GM12878 (cell line): ENCODE results near the gene ALAS1. TPM values are rescaled to one million over a fixed set of nuclear protein-coding genes. Genes with fewer than 3 reads are reported as not detected.

Source experiments
- BMI1 ChIP-seq: fragments of 450-650 bp; IDR thresholded peaks from 2 replicates; pipeline ENCODE4 v1.6.1; 2016; ENCODE audit warnings: mild to moderate bottlenecking, moderate library complexity, borderline replicate concordance
- EP300 ChIP-seq, 2 experiments: fragments of 150-350 bp in 1 of 2; IDR thresholded peaks; 2 replicates each; pipeline ENCODE4 v1.6.1; 2011 to 2012; ENCODE audit warnings: low read depth in 2 of 2, low read length in 2 of 2, borderline replicate concordance in 1 of 2, improper control_type of control experiment in 1 of 2, inconsistent platforms in 1 of 2; ENCODE audit not compliant: control insufficient read depth in 1 of 2
- KDM1A ChIP-seq: fragments of 200-600 bp; sonication (generic); IDR thresholded peaks from 2 replicates; pipeline ENCODE4 v1.6.1; 2016; ENCODE audit warnings: borderline replicate concordance
- RAD51 ChIP-seq: fragments of 450-650 bp; IDR thresholded peaks from 2 replicates; pipeline ENCODE4 v1.6.1; 2016; ENCODE audit warnings: moderate library complexity, mild to moderate bottlenecking, inconsistent platforms
- RCOR1 ChIP-seq: conservative IDR thresholded peaks from 2 replicates; pipeline ENCODE4 v1.6.1; 2012; ENCODE audit warnings: low read depth, low read length, improper control_type of control experiment
- SMARCA5 ChIP-seq: fragments of 450-650 bp; IDR thresholded peaks from 2 replicates; pipeline ENCODE4 v1.6.1; 2017; ENCODE audit warnings: mild to moderate bottlenecking
- SPI1 ChIP-seq: IDR thresholded peaks from 2 replicates; pipeline ENCODE4 v1.6.1; 2011; ENCODE audit warnings: low read depth, mild to moderate bottlenecking, low read length, moderate library complexity, borderline replicate concordance; ENCODE audit not compliant: insufficient read depth
- SREBF1 ChIP-seq: IDR thresholded peaks from 2 replicates; pipeline ENCODE4 v1.6.1; 2012; ENCODE audit warnings: mild to moderate bottlenecking, low read length
- TCF12 ChIP-seq: IDR thresholded peaks from 2 replicates; pipeline ENCODE4 v1.6.1; 2011; ENCODE audit warnings: low read depth, mild to moderate bottlenecking, low read length
- TCF3 ChIP-seq: IDR thresholded peaks from 2 replicates; pipeline ENCODE4 v1.6.1; 2012; ENCODE audit warnings: low read depth, mild to moderate bottlenecking, low read length, borderline replicate concordance; ENCODE audit not compliant: insufficient read depth
- polyA plus RNA-seq, 11 experiments: library from polyadenylated mRNA; depleted of rRNA in 4 of 11; unstranded in 6 of 11; stranded (reverse) in 5 of 11; fragments of >200 nt; fragmentation: Nextera tagmentation in 4 of 11; fragmentation: Illumina TruSeq in 1 of 11; extraction: Ambion mirVana in 4 of 11; extraction: Trizol in 1 of 11; gene quantifications; 1 replicate in 1 of 11; 2 replicates in 10 of 11; pipeline versions ENCODE4 v1.2.1 to v1.2.3, GENCODE V29; 2011 to 2016; ENCODE audit warnings: inconsistent platforms in 2 of 11, missing spikeins in 2 of 11, low read depth in 1 of 11
- total RNA-seq, 4 experiments: library from RNA; depleted of rRNA in 3 of 4; stranded (reverse); fragments of >200 nt in 3 of 4; fragmentation: Illumina TruSeq in 1 of 4; extraction: Trizol in 1 of 4; gene quantifications; 2 replicates each; pipeline versions ENCODE4 v1.2.1 to v1.2.3, GENCODE V29; 2013 to 2021
- TF ChIP-seq, protein P1 (sequence below): fragments of 450-650 bp; formaldehyde crosslinking; IDR thresholded peaks from 2 replicates; pipeline ENCODE4 v1.4.0; 2022; ENCODE audit warnings: mild to moderate bottlenecking, moderate library complexity
- TF ChIP-seq, protein P2 (sequence below): IDR thresholded peaks from 2 replicates; pipeline ENCODE4 v1.6.1; 2011; ENCODE audit warnings: low read depth, low read length, improper control_type of control experiment, borderline replicate concordance
- TF ChIP-seq, protein P3 (sequence below): fragments of 450-650 bp; IDR thresholded peaks from 2 replicates; pipeline ENCODE4 v1.6.1; 2017; ENCODE audit warnings: low read depth, mild to moderate bottlenecking, moderate library complexity
- TF ChIP-seq, protein P4 (sequence below): fragments of 450-650 bp; IDR thresholded peaks from 2 replicates; pipeline ENCODE4 v1.6.1; 2017; ENCODE audit warnings: antibody characterized with exemption, mild to moderate bottlenecking, moderate library complexity
- TF ChIP-seq, protein P5 (sequence below): IDR thresholded peaks from 2 replicates; pipeline ENCODE4 v1.6.1; 2012; ENCODE audit warnings: low read depth, low read length, improper control_type of control experiment

Gene ALAS1
- total and polyA plus RNA-seq, 10 of the 15 experiments (the other 5 are each of a cell fraction or from before 2014, with no cell fraction given): 69.9 to 115 (median 94.1) TPM

DNA sequence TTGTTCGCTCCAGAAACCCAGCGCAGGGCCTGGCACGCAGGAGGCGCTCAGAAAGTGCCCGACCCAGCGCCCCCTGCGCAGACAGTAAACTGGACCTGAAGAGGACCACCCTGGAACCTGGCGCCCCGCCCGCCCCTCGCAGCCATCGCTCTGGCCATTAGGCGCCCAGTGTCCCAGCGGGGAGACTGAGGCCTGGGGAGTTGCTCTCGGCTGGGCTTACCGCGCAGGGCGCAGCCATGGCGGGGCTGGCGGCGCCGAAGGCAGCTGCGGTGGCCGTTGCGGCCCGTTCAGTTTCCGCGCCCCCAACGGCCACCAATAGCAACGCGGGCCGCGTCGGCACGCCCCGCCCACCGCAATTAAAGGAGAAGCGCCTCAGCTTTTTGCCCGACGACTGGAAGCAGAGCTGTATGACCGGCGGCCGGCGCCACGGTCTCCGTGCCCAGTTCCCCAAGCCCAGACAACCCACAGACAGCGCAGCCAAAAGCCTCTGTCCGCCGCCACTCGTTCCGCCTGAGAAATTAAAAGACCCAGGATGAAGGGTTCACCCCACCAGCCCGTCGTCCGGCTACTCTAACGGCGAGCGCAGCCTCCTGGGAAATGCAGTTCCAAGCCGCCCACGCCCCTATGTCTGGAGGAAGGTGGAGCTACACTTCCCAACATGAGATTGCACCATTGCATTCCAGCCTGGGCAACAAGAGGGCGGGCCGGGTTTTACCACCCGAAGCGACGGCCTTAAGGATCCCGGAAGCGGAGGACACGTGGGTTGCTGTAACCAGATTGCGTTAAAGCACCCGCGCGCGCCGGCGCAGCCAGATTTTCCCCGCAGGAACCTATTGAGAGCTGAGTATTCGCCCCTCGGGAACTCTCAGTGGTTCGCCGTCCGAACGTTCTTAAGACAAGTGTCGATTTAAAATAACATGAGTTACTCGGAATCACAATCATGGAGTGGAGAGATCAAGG lies 43.5 kb upstream of the ALAS1 start, which contains the start of gene POC1A (continued):
- TF ChIP-seq EP300 (IDR thresholded peaks at IDR 0.05; ENCODE audit: borderline replicate concordance in 1 of 2, control insufficient read depth in 1 of 2, low read depth in 2 of 2, low read length in 2 of 2) (0 out of 4 replicates have a peak, but pooled peaks of 1 of the 2 experiments have one; percentile 11), SMARCA5 (0 out of 2 replicates have a peak, but pooled peaks have one; percentile 23), TCF3 (0 out of 2 replicates have a peak, but pooled peaks have one; percentile 19), BMI1 (no peak), RAD51 (peak; percentile 89), TCF12 (0 out of 2 replicates have a peak, but pooled peaks have one; percentile 9), SREBF1 (no peak; the same call in 1 of the 2 replicates), KDM1A (no peak), RCOR1 (no peak), SPI1 (no peak)
- TF ChIP-seq, protein P1, sequence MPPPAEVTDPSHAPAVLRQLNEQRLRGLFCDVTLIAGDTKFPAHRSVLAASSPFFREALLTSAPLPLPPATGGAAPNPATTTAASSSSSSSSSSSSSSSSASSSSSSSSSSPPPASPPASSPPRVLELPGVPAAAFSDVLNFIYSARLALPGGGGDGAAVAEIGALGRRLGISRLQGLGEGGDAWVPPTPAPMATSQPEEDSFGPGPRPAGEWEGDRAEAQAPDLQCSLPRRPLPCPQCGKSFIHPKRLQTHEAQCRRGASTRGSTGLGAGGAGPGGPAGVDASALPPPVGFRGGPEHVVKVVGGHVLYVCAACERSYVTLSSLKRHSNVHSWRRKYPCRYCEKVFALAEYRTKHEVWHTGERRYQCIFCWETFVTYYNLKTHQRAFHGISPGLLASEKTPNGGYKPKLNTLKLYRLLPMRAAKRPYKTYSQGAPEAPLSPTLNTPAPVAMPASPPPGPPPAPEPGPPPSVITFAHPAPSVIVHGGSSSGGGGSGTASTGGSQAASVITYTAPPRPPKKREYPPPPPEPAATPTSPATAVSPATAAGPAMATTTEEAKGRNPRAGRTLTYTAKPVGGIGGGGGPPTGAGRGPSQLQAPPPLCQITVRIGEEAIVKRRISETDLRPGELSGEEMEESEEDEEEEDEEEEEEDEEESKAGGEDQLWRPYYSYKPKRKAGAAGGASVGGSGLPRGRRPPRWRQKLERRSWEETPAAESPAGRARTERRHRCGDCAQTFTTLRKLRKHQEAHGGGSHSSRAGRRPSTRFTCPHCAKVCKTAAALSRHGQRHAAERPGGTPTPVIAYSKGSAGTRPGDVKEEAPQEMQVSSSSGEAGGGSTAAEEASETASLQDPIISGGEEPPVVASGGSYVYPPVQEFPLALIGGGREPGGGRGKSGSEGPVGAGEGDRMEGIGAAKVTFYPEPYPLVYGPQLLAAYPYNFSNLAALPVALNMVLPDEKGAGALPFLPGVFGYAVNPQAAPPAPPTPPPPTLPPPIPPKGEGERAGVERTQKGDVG (CRISPR knock-in tag): no peak
- TF ChIP-seq, protein P2, sequence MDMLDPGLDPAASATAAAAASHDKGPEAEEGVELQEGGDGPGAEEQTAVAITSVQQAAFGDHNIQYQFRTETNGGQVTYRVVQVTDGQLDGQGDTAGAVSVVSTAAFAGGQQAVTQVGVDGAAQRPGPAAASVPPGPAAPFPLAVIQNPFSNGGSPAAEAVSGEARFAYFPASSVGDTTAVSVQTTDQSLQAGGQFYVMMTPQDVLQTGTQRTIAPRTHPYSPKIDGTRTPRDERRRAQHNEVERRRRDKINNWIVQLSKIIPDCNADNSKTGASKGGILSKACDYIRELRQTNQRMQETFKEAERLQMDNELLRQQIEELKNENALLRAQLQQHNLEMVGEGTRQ: peak; percentile 71
- TF ChIP-seq, protein P3, sequence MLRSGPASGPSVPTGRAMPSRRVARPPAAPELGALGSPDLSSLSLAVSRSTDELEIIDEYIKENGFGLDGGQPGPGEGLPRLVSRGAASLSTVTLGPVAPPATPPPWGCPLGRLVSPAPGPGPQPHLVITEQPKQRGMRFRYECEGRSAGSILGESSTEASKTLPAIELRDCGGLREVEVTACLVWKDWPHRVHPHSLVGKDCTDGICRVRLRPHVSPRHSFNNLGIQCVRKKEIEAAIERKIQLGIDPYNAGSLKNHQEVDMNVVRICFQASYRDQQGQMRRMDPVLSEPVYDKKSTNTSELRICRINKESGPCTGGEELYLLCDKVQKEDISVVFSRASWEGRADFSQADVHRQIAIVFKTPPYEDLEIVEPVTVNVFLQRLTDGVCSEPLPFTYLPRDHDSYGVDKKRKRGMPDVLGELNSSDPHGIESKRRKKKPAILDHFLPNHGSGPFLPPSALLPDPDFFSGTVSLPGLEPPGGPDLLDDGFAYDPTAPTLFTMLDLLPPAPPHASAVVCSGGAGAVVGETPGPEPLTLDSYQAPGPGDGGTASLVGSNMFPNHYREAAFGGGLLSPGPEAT: peak; percentile 99
- TF ChIP-seq, protein P4, sequence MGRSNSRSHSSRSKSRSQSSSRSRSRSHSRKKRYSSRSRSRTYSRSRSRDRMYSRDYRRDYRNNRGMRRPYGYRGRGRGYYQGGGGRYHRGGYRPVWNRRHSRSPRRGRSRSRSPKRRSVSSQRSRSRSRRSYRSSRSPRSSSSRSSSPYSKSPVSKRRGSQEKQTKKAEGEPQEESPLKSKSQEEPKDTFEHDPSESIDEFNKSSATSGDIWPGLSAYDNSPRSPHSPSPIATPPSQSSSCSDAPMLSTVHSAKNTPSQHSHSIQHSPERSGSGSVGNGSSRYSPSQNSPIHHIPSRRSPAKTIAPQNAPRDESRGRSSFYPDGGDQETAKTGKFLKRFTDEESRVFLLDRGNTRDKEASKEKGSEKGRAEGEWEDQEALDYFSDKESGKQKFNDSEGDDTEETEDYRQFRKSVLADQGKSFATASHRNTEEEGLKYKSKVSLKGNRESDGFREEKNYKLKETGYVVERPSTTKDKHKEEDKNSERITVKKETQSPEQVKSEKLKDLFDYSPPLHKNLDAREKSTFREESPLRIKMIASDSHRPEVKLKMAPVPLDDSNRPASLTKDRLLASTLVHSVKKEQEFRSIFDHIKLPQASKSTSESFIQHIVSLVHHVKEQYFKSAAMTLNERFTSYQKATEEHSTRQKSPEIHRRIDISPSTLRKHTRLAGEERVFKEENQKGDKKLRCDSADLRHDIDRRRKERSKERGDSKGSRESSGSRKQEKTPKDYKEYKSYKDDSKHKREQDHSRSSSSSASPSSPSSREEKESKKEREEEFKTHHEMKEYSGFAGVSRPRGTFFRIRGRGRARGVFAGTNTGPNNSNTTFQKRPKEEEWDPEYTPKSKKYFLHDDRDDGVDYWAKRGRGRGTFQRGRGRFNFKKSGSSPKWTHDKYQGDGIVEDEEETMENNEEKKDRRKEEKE: no peak
- TF ChIP-seq, protein P5, sequence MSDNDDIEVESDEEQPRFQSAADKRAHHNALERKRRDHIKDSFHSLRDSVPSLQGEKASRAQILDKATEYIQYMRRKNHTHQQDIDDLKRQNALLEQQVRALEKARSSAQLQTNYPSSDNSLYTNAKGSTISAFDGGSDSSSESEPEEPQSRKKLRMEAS: peak; percentile 79; the same call in 1 of the 2 replicates
